GM20431 (cell line): ENCODE results near the gene KLF6.

ENCODE experiments used
- in situ Hi-C: fragments of 300-500 bp; cut with MseI, MboI; formaldehyde crosslinking; loops from one replicate; pipeline ENCODE4 v1.15.0; 2020; ENCODE audit warnings: low sequenced_read_pairs; ENCODE audit not compliant: unreplicated experiment

KLF6 gene

GRCh38 chr10:3784510-3785250 lies at the start of gene KLF6:
Gene KLF6 (minus strand): TSS chr10:3785209. CDS start chr10:3785014, 195 bp downstream.
- in situ Hi-C loops, result no loop called here

- in situ Hi-C loops, result no loop called here
These were observed 49.4 kb upstream of the KLF6 start for GRCh38 chr10:3834404-3834803.

GRCh38 chr10:3833046-3833445 lies 48.0 kb upstream of the KLF6 start:
- in situ Hi-C loops, result no loop called here

- in situ Hi-C loops, result no loop called here
These were observed 47.2 kb upstream of the KLF6 start for GRCh38 chr10:3832022-3832786.

GRCh38 chr10:3831608-3832007 lies 46.6 kb upstream of the KLF6 start:
- in situ Hi-C loops, result no loop called here

- in situ Hi-C loops, result no loop called here
These were observed 45.9 kb upstream of the KLF6 start for GRCh38 chr10:3830946-3831345.

- in situ Hi-C loops, result no loop called here
These were observed 44.4 kb upstream of the KLF6 start for GRCh38 chr10:3829156-3830050.

GRCh38 chr10:3828404-3829155 lies 43.6 kb upstream of the KLF6 start:
- in situ Hi-C loops, result no loop called here

- in situ Hi-C loops, result no loop called here
These were observed 42.9 kb upstream of the KLF6 start for GRCh38 chr10:3827768-3828403.

- in situ Hi-C loops, result no loop called here
These were observed 42.3 kb upstream of the KLF6 start for GRCh38 chr10:3827266-3827665.

- in situ Hi-C loops, result no loop called here
These were observed 40.9 kb upstream of the KLF6 start for GRCh38 chr10:3825862-3826351.

GRCh38 chr10:3825244-3825643 lies 40.2 kb upstream of the KLF6 start:
- in situ Hi-C loops, result no loop called here

GRCh38 chr10:3822541-3823330 lies 37.7 kb upstream of the KLF6 start:
- in situ Hi-C loops, result no loop called here

GRCh38 chr10:3820255-3820654 lies 35.2 kb upstream of the KLF6 start:
- in situ Hi-C loops, result no loop called here

- in situ Hi-C loops, result no loop called here
These were observed 32.0 kb upstream of the KLF6 start for GRCh38 chr10:3816995-3817394.

GRCh38 chr10:3814838-3815220 lies 29.8 kb upstream of the KLF6 start:
- in situ Hi-C loops, result no loop called here

- in situ Hi-C loops, result no loop called here
These were observed 29.2 kb upstream of the KLF6 start for GRCh38 chr10:3813986-3814837.

- in situ Hi-C loops, result no loop called here
These were observed 28.3 kb upstream of the KLF6 start for GRCh38 chr10:3813267-3813666.
